HepG2 (cell line): ENCODE data around the gene TMEM198. TPM values are rescaled to one million over a fixed set of nuclear protein-coding genes. Genes with fewer than 3 reads are reported as not detected.

Source experiments
- ATAC-seq: fragments of 200-7000 bp; cut with Tn5 transposase; 3 replicates; pipeline ENCODE4 v1.9.1; 2020; ENCODE audit warnings: mild to moderate bottlenecking, moderate library complexity
- BruUV-seq: library from RNA; stranded (reverse); fragments of 400-500 nt; replicated peaks from 2 replicates; lab custom pipeline; 2021; lab: Mats Ljungman, UMichigan
- CTCF ChIA-PET: fragments of 300-600 bp; formaldehyde crosslinking; extraction: SDS; loops from one replicate; lab custom pipeline; 2021; ENCODE audit warnings: low total read pairs, inconsistent platforms, low intra/inter-chr PET ratio; lab: Yijun Ruan, JAX
- POLR2A ChIA-PET: fragments of 350-600 bp; sonication (Branson Sonifier 250); formaldehyde crosslinking; loops from one replicate; lab custom pipeline; 2020; ENCODE audit warnings: antibody characterized with exemption, inconsistent platforms; lab: Yijun Ruan, JAX
- DNase-seq: peaks from one replicate; pipeline ENCODE4 v3.0.0-alpha.2; 2015; ENCODE audit warnings: low spot score
- FAIRE-seq: peaks from 3 replicates; lab custom pipeline; 2011; peaks lifted over from hg19 to GRCh38; lab: Jason Lieb, UNC
- H2AFZ ChIP-seq: one replicate; pipeline ENCODE4 v1.6.1; 2011; ENCODE audit warnings: low read length, inconsistent platforms
- H3K27ac ChIP-seq: fragments of 300-600 bp; 3 replicates; pipeline ENCODE4 v1.8.0; 2011; ENCODE audit warnings: mixed run types, mild to moderate bottlenecking, mixed read lengths, low read length, inconsistent platforms; ENCODE audit not compliant: insufficient read depth; ENCODE audit errors: extremely low read length
- H3K27me3 ChIP-seq, 2 experiments: fragments of 200-600 bp in 1 of 2; 2 replicates in 1 of 2; 3 replicates in 1 of 2; pipeline versions ENCODE4 v1.6.0 to v1.8.0; 2011; ENCODE audit warnings: low read length in 2 of 2, mild to moderate bottlenecking in 2 of 2, moderate library complexity in 2 of 2, inconsistent platforms in 1 of 2; ENCODE audit not compliant: insufficient read depth in 2 of 2, control insufficient read depth in 1 of 2
- H3K36me3 ChIP-seq, 2 experiments: fragments of 200-600 bp in 1 of 2; replicated peaks in 1 of 2; 2 replicates in 1 of 2; 3 replicates in 1 of 2; pipeline versions ENCODE4 v1.5.1 to v1.8.0; 2011; ENCODE audit warnings: low read length in 2 of 2, inconsistent platforms in 1 of 2; ENCODE audit not compliant: insufficient read depth in 2 of 2, control insufficient read depth in 1 of 2
- H3K4me1 ChIP-seq: 2 replicates; pipeline ENCODE4 v1.5.1; 2012; ENCODE audit warnings: low read length, inconsistent platforms; ENCODE audit not compliant: insufficient read depth
- H3K4me2 ChIP-seq: 2 replicates; pipeline ENCODE4 v1.6.0; 2011; ENCODE audit warnings: low read depth, low read length, inconsistent platforms
- H3K4me3 ChIP-seq, 3 experiments: fragments of 200-600 bp in 1 of 3; sonication (generic), shearing (Covaris generic) in 1 of 3; replicated peaks in 1 of 3; 2 replicates each; pipeline ENCODE4 v1.5.1; 2011 to 2016; ENCODE audit warnings: low read length in 3 of 3, inconsistent platforms in 2 of 3, low read depth in 2 of 3, mild to moderate bottlenecking in 2 of 3, control low read depth in 1 of 3, mixed read lengths in 1 of 3; ENCODE audit not compliant: insufficient read depth in 1 of 3
- H3K79me2 ChIP-seq: one replicate; pipeline ENCODE4 v1.6.1; 2011; ENCODE audit warnings: low read length, inconsistent platforms; ENCODE audit not compliant: insufficient read depth
- H3K9ac ChIP-seq: 2 replicates; pipeline ENCODE4 v1.6.0; 2011; ENCODE audit warnings: mild to moderate bottlenecking, low read depth, low read length, inconsistent platforms; ENCODE audit not compliant: insufficient read depth
- H3K9me3 ChIP-seq: 2 replicates; pipeline ENCODE4 v1.5.1; 2012; ENCODE audit warnings: mild to moderate bottlenecking, low read length
- H4K20me1 ChIP-seq: 2 replicates; pipeline ENCODE4 v1.6.0; 2011; ENCODE audit warnings: inconsistent platforms, mild to moderate bottlenecking, low read length, moderate library complexity; ENCODE audit not compliant: insufficient read depth
- AGO2 ChIP-seq: fragments of 200-400 bp; formaldehyde crosslinking; optimal IDR thresholded peaks from 2 replicates; pipeline ENCODE3; 2017; ENCODE audit warnings: mild to moderate bottlenecking, low read depth, low read length, moderate library complexity
- FIP1L1 ChIP-seq: fragments of 200-400 bp; formaldehyde crosslinking; IDR thresholded peaks from 2 replicates; pipeline ENCODE4 v1.6.1; 2018; ENCODE audit warnings: low read depth, mild to moderate bottlenecking, low read length, moderate library complexity, borderline replicate concordance; ENCODE audit not compliant: insufficient read depth
- PLRG1 ChIP-seq: fragments of 450-650 bp; conservative IDR thresholded peaks from 2 replicates; pipeline ENCODE4 v1.6.1; 2016
- PRPF4 ChIP-seq: fragments of 200-400 bp; formaldehyde crosslinking; IDR thresholded peaks from 2 replicates; pipeline ENCODE4 v1.6.1; 2016; ENCODE audit warnings: low read length, low read depth; ENCODE audit not compliant: poor library complexity, severe bottlenecking
- RAD21 ChIP-seq: fragments of 450-650 bp; formaldehyde crosslinking; IDR thresholded peaks from 2 replicates; pipeline ENCODE4 v1.5.0; 2020; ENCODE audit warnings: mild to moderate bottlenecking
- RBFOX2 ChIP-seq: fragments of 200-400 bp; formaldehyde crosslinking; IDR thresholded peaks from 2 replicates; pipeline ENCODE4 v1.6.1; 2017; ENCODE audit warnings: low read depth, mild to moderate bottlenecking, low read length
- SSRP1 ChIP-seq: IDR thresholded peaks from 2 replicates; pipeline ENCODE4 v1.6.1; 2016; ENCODE audit warnings: control low read depth
- ZC3H4 ChIP-seq: sonication (generic); formaldehyde crosslinking; IDR thresholded peaks from 2 replicates; pipeline ENCODE4 v1.4.0; 2020; ENCODE audit warnings: missing genetic modification reagents, borderline replicate concordance
- ZNF253 ChIP-seq: sonication (generic); formaldehyde crosslinking; IDR thresholded peaks from 2 replicates; pipeline ENCODE4 v1.8.0; 2022; ENCODE audit warnings: mild to moderate bottlenecking, missing genetic modification reagents, borderline replicate concordance
- ZNF432 ChIP-seq: sonication (generic); formaldehyde crosslinking; IDR thresholded peaks from 2 replicates; pipeline ENCODE4 v1.5.0; 2020; ENCODE audit warnings: missing genetic modification reagents, mild to moderate bottlenecking, borderline replicate concordance
- ZNF639 ChIP-seq: conservative IDR thresholded peaks from 2 replicates; pipeline ENCODE4 v1.6.1; 2018; ENCODE audit warnings: missing genetic modification reagents
- ZSCAN12 ChIP-seq: sonication (generic); formaldehyde crosslinking; IDR thresholded peaks from 2 replicates; pipeline ENCODE4 v1.9.0; 2021; ENCODE audit warnings: mild to moderate bottlenecking, missing genetic modification reagents
- ZSCAN9 ChIP-seq: IDR thresholded peaks from 2 replicates; pipeline ENCODE4 v1.6.1; 2016; ENCODE audit warnings: borderline replicate concordance
- WGBS: methylation state at CpG from one replicate; pipeline ENCODE4 v1.1.6; 2017; ENCODE audit warnings: low lambda C conversion rate; 5-methylcytosine and 5-hydroxymethylcytosine counted together
- in situ Hi-C: cut with HindIII; loops from 2 replicates; pipeline ENCODE4 v1.10.0; 2017; ENCODE audit warnings: low pct_unique_long_range_greater_than_20kb; ENCODE audit not compliant: extremely low pct_ligation_motif_present
- intact Hi-C: fragments of 100-400 bp; cut with micrococcal nuclease; formaldehyde crosslinking; loops from one replicate; pipeline ENCODE4 v1.10.0; 2022; ENCODE audit not compliant: unreplicated experiment
- polyA plus RNA-seq, 8 experiments: library from polyadenylated mRNA; depleted of rRNA in 3 of 8; stranded (reverse) in 7 of 8; unstranded in 1 of 8; fragments of >200 nt; fragmentation: Illumina TruSeq in 4 of 8; extraction: Trizol in 4 of 8; gene quantifications; 2 replicates each; pipeline versions ENCODE4 v1.2.1 to v1.2.3, GENCODE V29; 2011 to 2016; ENCODE audit warnings: low read depth in 4 of 8, missing spikeins in 1 of 8, mixed read lengths in 1 of 8; ENCODE audit not compliant: insufficient read depth in 1 of 8
- total RNA-seq, 5 experiments: library from RNA; depleted of rRNA; stranded (reverse); fragments of >200 nt; fragmentation: Illumina TruSeq; extraction: Trizol; gene quantifications; 2 replicates each; pipeline ENCODE4 v1.2.3, GENCODE V29; 2016; ENCODE audit warnings: low read depth in 1 of 5
- TF ChIP-seq, protein P1 (sequence below): sonication (generic); formaldehyde crosslinking; IDR thresholded peaks from 2 replicates; pipeline ENCODE4 v1.5.0; 2020; ENCODE audit warnings: mild to moderate bottlenecking, missing genetic modification reagents
- TF ChIP-seq, protein P2 (sequence below): sonication (generic); formaldehyde crosslinking; IDR thresholded peaks from 2 replicates; pipeline ENCODE4 v1.9.0; 2022; ENCODE audit warnings: missing genetic modification reagents, mild to moderate bottlenecking, borderline replicate concordance

TMEM198 gene
- total and polyA plus RNA-seq, 2 of the 13 experiments (the other 11 are each of a cell fraction or from before 2014, with no cell fraction given) = 17.3 to 23.5 TPM

DNA sequence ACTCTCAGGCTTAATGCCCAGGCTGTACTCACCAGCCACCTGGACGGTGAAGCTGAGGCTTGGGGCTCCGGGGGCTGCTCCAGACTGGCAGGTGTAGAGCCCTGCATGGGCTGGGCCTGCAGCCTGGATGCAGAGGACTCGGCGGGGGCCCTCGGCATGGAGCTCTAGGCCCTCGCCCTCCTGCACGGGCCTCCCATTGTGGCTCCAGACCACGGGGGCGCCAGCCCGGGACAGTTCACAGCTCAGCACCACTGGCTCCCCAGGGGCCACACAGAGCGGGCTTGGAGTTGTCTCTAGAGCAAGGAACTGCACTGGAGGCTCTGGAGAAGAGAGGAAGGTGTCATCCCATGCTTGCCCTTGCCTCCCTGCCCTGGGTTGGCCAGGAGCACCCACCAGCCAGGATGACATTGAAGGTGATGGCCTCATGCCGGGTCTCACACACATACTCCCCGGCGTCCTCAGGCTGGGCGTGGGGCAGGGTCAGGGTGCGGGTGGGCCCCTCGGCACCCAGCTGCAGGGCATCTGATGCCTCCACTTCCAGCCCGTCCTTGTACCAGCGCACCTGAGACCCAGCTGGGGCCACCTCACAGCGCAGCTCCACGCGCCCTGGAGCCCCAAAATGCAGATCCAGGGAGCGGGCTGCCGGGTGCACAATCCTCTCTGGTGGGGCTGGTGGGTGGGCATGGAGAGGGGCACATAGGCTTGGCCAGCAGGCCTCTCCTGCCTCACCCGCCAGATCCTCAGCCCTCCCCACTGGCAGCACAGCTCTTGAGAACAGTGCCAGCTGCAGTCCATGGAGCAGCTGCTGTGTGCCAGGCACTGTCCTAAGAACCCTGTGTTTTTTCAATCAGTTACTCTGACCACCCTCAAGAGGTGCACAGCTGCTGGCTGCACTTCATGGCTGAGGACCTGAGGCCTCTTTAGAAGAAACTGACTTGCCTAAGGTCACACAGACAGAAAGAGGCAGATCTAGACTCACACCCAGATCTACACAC is 14.3 kb downstream of the TMEM198 start:
- Histone ChIP-seq H3K79me2 (no peaks in the 10 kb centered on the region), H3K27ac (no peak overlapping the region), H3K4me3 (no peak overlapping the region), H4K20me1 (no peaks in the 10 kb centered on the region), H3K9me3 (no peaks in the 10 kb centered on the region), H3K9ac (no peak overlapping the region), H3K4me1 (peaks cover 37% of the 10 kb centered on the region), H3K27me3 (no peaks in the 10 kb centered on the region), H3K36me3 (peaks cover 2 to 4% of the 10 kb centered on the region in 2 experiments; a peak in 3 of 5 replicates), H2AFZ (no peak overlapping the region), H3K4me2 (no peak overlapping the region)
- FAIRE-seq (no peak), DNase-seq (no peak), ATAC-seq (no peak)
- CTCF ChIA-PET = no interaction called here
- in situ Hi-C loops (no loop called here), intact Hi-C loops (no loop called here)
- 88% methylated on average over 4 of the region's 25 CpGs for WGBS
- no peak for TF ChIP-seq ZNF639
- TF ChIP-seq PLRG1 = no peak
- no peak for TF ChIP-seq ZNF253 (CRISPR knock-in tag)
- TF ChIP-seq, protein P1, sequence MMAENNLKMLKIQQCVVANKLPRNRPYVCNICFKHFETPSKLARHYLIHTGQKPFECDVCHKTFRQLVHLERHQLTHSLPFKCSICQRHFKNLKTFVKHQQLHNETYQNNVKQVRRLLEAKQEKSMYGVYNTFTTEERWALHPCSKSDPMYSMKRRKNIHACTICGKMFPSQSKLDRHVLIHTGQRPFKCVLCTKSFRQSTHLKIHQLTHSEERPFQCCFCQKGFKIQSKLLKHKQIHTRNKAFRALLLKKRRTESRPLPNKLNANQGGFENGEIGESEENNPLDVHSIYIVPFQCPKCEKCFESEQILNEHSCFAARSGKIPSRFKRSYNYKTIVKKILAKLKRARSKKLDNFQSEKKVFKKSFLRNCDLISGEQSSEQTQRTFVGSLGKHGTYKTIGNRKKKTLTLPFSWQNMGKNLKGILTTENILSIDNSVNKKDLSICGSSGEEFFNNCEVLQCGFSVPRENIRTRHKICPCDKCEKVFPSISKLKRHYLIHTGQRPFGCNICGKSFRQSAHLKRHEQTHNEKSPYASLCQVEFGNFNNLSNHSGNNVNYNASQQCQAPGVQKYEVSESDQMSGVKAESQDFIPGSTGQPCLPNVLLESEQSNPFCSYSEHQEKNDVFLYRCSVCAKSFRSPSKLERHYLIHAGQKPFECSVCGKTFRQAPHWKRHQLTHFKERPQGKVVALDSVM (CRISPR knock-in tag) = no peak
- no peak for TF ChIP-seq RAD21 (CRISPR knock-in tag)
- no peak for TF ChIP-seq ZSCAN9 (CRISPR knock-in tag)
- no peak for TF ChIP-seq SSRP1 (CRISPR knock-in tag)
- TF ChIP-seq RBFOX2 = 0 out of 2 replicates have a peak, but pooled peaks have one; percentile 8
- TF ChIP-seq FIP1L1 = no peak
- TF ChIP-seq ZSCAN12 = no peak
- peak; percentile 59 for TF ChIP-seq AGO2
- no peak for TF ChIP-seq PRPF4
- TF ChIP-seq, protein P2, sequence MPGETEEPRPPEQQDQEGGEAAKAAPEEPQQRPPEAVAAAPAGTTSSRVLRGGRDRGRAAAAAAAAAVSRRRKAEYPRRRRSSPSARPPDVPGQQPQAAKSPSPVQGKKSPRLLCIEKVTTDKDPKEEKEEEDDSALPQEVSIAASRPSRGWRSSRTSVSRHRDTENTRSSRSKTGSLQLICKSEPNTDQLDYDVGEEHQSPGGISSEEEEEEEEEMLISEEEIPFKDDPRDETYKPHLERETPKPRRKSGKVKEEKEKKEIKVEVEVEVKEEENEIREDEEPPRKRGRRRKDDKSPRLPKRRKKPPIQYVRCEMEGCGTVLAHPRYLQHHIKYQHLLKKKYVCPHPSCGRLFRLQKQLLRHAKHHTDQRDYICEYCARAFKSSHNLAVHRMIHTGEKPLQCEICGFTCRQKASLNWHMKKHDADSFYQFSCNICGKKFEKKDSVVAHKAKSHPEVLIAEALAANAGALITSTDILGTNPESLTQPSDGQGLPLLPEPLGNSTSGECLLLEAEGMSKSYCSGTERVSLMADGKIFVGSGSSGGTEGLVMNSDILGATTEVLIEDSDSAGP (CRISPR knock-in tag) = 0 out of 2 replicates have a peak, but pooled peaks have one; percentile 22
- TF ChIP-seq ZNF432 = no peak
- no peak for TF ChIP-seq ZC3H4
- no TSS peak for BruUV-seq
- POLR2A ChIA-PET = interaction anchor here (0.5 kb wide), 1 partner anchor 40 kb away, joined by 3 read pairs; no protein-coding TSS in a partner anchor
